BE2C (cell line): ENCODE measurements around the gene BCS1L.

Source experiments
- DNase-seq: peaks from one replicate; pipeline ENCODE4 v3.0.0-alpha.2; 2020
- H3K27me3 ChIP-seq: fragments of 250-450 bp; sonication (Bioruptor Pico); 2 replicates; pipeline ENCODE4 v1.5.1; 2020; ENCODE audit warnings: mild to moderate bottlenecking
- H3K36me3 ChIP-seq: fragments of 250-450 bp; sonication (Bioruptor Pico); 2 replicates; pipeline ENCODE4 v1.5.1; 2020; ENCODE audit warnings: mild to moderate bottlenecking
- H3K4me1 ChIP-seq: fragments of 250-450 bp; sonication (Bioruptor Pico); 2 replicates; pipeline ENCODE4 v1.5.1; 2020
- H3K4me3 ChIP-seq: 2 replicates; pipeline ENCODE4 v1.5.1; 2011; ENCODE audit warnings: low read depth, low read length
- H3K9me3 ChIP-seq: fragments of 250-450 bp; sonication (Bioruptor Pico); 2 replicates; pipeline ENCODE4 v1.5.1; 2020
- CTCF ChIP-seq: IDR thresholded peaks from 2 replicates; pipeline ENCODE4 v1.5.1; 2012; ENCODE audit warnings: mild to moderate bottlenecking, low read depth, low read length

The BCS1L gene

GRCh38 chr2:218663901-218664300, 4.4 kb downstream of the BCS1L start:
- Histone ChIP-seq H3K36me3 (peaks cover 51% of the 10 kb centered on the region), H3K9me3 (no peaks in the 10 kb centered on the region), H3K27me3 (no peaks in the 10 kb centered on the region), H3K4me3 (no peak overlapping the region), H3K4me1 (no peaks in the 10 kb centered on the region)
- no peak for TF ChIP-seq CTCF
- DNase-seq: no peak

- TF ChIP-seq CTCF: no peak
- Histone ChIP-seq H3K36me3 (peaks cover 51% of the 10 kb centered on the region), H3K4me1 (no peaks in the 10 kb centered on the region), H3K27me3 (no peaks in the 10 kb centered on the region), H3K9me3 (no peaks in the 10 kb centered on the region), H3K4me3 (no peak overlapping the region)
- no peak for DNase-seq
These were observed 5.2 kb downstream of the BCS1L start for GRCh38 chr2:218664653-218665052.

- H3K9me3 ChIP-seq: no peaks in the 10 kb centered on the region
- no peaks in the 10 kb centered on the region for H3K27me3 ChIP-seq
- peak overlapping the region; percentile 94 for H3K4me3 ChIP-seq
- DNase-seq: no peak
- peaks cover 12% of the 10 kb centered on the region for H3K36me3 ChIP-seq
- TF ChIP-seq CTCF: no peak
- no peaks in the 10 kb centered on the region for H3K4me1 ChIP-seq
These were observed 11.7 kb downstream of the BCS1L start for GRCh38 chr2:218671097-218671653.

GRCh38 chr2:218671654-218672566, 12.4 kb downstream of the BCS1L start, which contains the start of the genes RNF25 and STK36:
Gene RNF25 (minus strand): TSS chr2:218672002. CDS start chr2:218671970, 32 bp downstream.
Gene STK36 (plus strand): TSS chr2:218672086. CDS start chr2:218672830, 744 bp downstream.
- H3K27me3 ChIP-seq: no peaks in the 10 kb centered on the region
- no peak for TF ChIP-seq CTCF
- peak within 1 kb of the TSS; percentile 94 for H3K4me3 ChIP-seq
- peaks cover 5% of the 10 kb centered on the region for H3K36me3 ChIP-seq
- DNase-seq: peak; percentile 93
- no peaks in the 10 kb centered on the region for H3K4me1 ChIP-seq
- no peaks in the 10 kb centered on the region for H3K9me3 ChIP-seq

- TF ChIP-seq CTCF: no peak
- H3K36me3 ChIP-seq: no peaks in the 10 kb centered on the region; the same call in none of the 2 replicates
- H3K4me1 ChIP-seq: no peaks in the 10 kb centered on the region
- no peak overlapping the region for H3K4me3 ChIP-seq
- H3K9me3 ChIP-seq: no peaks in the 10 kb centered on the region
- H3K27me3 ChIP-seq: no peaks in the 10 kb centered on the region
- no peak for DNase-seq
These were observed 19.6 kb downstream of the BCS1L start for GRCh38 chr2:218679119-218679518.

GRCh38 chr2:218680061-218680460, 20.6 kb downstream of the BCS1L start:
- no peak for DNase-seq
- no peaks in the 10 kb centered on the region; the same call in none of the 2 replicates for H3K36me3 ChIP-seq
- no peaks in the 10 kb centered on the region for H3K4me1 ChIP-seq
- no peaks in the 10 kb centered on the region for H3K9me3 ChIP-seq
- no peak for TF ChIP-seq CTCF
- no peaks in the 10 kb centered on the region for H3K27me3 ChIP-seq
- H3K4me3 ChIP-seq: no peak overlapping the region
